ENCODE results near the gene LGALS7B.

- TF ChIP-seq CTCF (IDR thresholded peaks at IDR 0.05) (no peak), EZH2 (IDR thresholded peaks at IDR 0.05; ENCODE audit: borderline replicate concordance, insufficient read depth, low read depth, low read length, poor library complexity, severe bottlenecking) (no peak)
Measured at GRCh38 chr19:38741670-38742069, 47.3 kb upstream of the LGALS7B start.

Measured in B cell (primary cell).